T-helper 2 cell treated with Interferon-gamma antibody and Interleukin-4, amounts not matched to agents 5 μg/mL and 100 μg/mL, for 36 hours (primary cell): ENCODE results near the gene SLC3A2.

ENCODE experiments used
- DNase-seq: peaks from one replicate; pipeline ENCODE4 v3.0.0; 2021; ENCODE audit warnings: low spot score
- H3K27ac Mint-ChIP-seq: one replicate; pipeline ENCODE4 v1.8.0; 2021; ENCODE audit warnings: mild to moderate bottlenecking, mixed read lengths
- H3K27me3 Mint-ChIP-seq: one replicate; pipeline ENCODE4 v1.8.0; 2021; ENCODE audit warnings: low read depth, mixed read lengths
- H3K36me3 Mint-ChIP-seq: one replicate; pipeline ENCODE4 v1.8.0; 2021; ENCODE audit warnings: low read depth, mixed read lengths
- H3K4me1 Mint-ChIP-seq: one replicate; pipeline ENCODE4 v1.8.0; 2021; ENCODE audit warnings: low read depth, mixed read lengths
- H3K4me3 Mint-ChIP-seq: one replicate; pipeline ENCODE4 v1.8.0; 2022; ENCODE audit warnings: mild to moderate bottlenecking, moderate library complexity, mixed read lengths
- H3K9me3 Mint-ChIP-seq: one replicate; pipeline ENCODE4 v1.8.0; 2021; ENCODE audit warnings: mixed read lengths

The SLC3A2 gene

DNA sequence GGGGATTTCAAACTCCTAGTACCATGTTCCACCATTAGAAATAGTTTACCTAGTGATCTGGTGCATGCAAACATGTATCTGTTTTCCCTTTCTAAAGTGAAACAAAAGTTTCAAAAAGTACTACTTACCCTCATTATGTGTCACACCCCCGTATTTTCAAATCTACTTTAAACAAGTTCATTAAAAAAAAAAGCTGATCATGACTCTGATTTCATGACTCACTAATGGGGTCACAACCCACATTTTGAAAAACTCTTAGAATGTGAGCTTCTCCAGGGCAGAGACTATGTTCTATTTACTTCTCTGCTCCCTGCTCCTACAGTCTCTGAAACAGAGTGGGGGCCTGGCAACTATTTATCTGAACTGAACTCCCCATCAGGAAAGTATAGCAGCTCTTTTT is 22.2 kb downstream of the SLC3A2 start:
- H3K4me1 Mint-ChIP-seq, result peaks cover 17% of the 10 kb centered on the region
- peaks cover 30% of the 10 kb centered on the region for H3K27me3 Mint-ChIP-seq
- no peak overlapping the region for H3K27ac Mint-ChIP-seq
- no peaks in the 10 kb centered on the region for H3K9me3 Mint-ChIP-seq
- no peak for DNase-seq
- no peaks in the 10 kb centered on the region for H3K36me3 Mint-ChIP-seq
- H3K4me3 Mint-ChIP-seq, result no peak overlapping the region

- peaks cover 17% of the 10 kb centered on the region for H3K4me1 Mint-ChIP-seq
- H3K27me3 Mint-ChIP-seq, result peaks cover 29% of the 10 kb centered on the region
- no peaks in the 10 kb centered on the region for H3K36me3 Mint-ChIP-seq
- H3K4me3 Mint-ChIP-seq, result peak overlapping the region; percentile 30
- no peak overlapping the region for H3K27ac Mint-ChIP-seq
- no peaks in the 10 kb centered on the region for H3K9me3 Mint-ChIP-seq
- no peak for DNase-seq
Measured at GRCh38 chr11:62905296-62905695, 24.6 kb downstream of the SLC3A2 start.

DNA sequence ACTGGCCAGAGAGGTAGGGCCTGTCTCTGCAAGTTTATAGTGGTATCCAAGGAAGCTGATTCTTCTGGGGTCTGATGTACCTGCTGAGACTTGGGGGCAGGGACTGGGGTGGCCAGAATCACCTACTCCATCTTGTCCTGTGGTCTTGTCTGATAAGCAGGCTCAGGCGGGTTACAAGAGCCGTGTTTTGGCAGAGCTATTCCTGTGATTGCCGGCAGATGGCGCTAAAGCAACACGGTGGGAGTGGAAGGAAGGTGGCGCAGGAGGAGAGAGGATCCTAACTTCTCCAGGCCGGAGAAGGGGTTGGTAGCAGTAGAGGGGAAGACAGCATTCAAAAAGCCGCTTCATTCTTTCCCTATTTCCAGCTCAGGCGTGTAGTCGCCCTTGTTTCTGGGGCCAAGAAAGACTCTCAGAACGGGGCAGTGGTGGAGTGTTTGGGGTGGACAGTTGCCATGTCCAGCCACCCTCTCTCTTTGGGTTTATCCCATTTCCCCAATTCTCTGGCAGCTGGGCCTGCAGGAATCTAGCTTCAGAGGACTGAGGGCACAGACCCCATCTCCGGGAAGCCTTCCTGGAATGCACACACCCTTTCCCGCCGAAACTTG is 25.3 kb downstream of the SLC3A2 start:
- H3K27me3 Mint-ChIP-seq, result peaks cover 28% of the 10 kb centered on the region
- H3K9me3 Mint-ChIP-seq, result no peaks in the 10 kb centered on the region
- no peak overlapping the region for H3K27ac Mint-ChIP-seq
- DNase-seq, result peak; percentile 66
- H3K4me1 Mint-ChIP-seq, result peaks cover 17% of the 10 kb centered on the region
- H3K36me3 Mint-ChIP-seq, result no peaks in the 10 kb centered on the region
- H3K4me3 Mint-ChIP-seq, result no peak overlapping the region

- no peak for DNase-seq
- H3K27ac Mint-ChIP-seq, result no peak overlapping the region
- H3K4me3 Mint-ChIP-seq, result no peak overlapping the region
- H3K9me3 Mint-ChIP-seq, result no peaks in the 10 kb centered on the region
- no peaks in the 10 kb centered on the region for H3K36me3 Mint-ChIP-seq
- peaks cover 28% of the 10 kb centered on the region for H3K27me3 Mint-ChIP-seq
- peaks cover 13% of the 10 kb centered on the region for H3K4me1 Mint-ChIP-seq
Measured at GRCh38 chr11:62908468-62909072, 27.9 kb downstream of the SLC3A2 start.

DNA sequence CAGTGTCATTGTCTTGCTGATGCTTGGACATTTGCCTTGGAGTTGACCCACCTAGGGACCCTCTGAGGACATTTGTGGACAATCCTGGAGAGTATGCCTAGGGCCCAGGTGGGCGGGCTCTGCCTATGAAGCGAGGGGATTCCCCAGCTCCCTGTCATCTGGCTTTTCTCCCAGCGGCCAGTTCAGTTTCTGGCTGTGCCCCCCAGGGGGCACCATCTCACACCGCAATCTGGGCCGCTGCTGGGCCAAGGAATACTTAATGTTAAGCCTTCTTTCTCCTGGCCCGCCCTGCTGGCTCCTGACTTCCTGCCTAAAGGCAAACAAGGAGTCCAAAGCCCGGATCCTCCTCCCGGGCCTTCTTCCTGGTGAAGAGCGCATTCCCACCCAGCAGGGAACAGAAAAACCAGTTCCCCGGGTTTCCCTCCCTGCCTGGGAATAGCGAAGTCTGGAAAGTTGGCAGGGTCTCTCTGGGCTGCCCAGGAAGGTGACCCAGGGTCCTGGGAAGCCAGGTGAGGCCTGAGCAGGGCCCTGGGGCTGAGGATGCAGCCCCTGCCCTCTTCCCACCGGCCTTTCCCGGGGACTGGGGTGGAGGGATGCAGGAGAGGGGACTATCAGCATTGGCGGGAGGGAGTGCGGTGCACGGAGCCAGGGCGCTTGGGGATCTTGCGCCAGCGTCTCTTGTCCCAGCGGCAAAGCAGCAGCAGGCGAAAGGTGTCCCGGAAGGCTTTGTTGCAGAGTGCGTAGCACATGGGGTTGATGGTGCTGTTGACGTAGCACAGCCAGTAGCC is 28.6 kb downstream of the SLC3A2 start:
- no peak for DNase-seq
- no peaks in the 10 kb centered on the region for H3K36me3 Mint-ChIP-seq
- H3K27me3 Mint-ChIP-seq, result peaks cover 28% of the 10 kb centered on the region
- peaks cover 13% of the 10 kb centered on the region for H3K4me1 Mint-ChIP-seq
- no peak overlapping the region for H3K27ac Mint-ChIP-seq
- no peaks in the 10 kb centered on the region for H3K9me3 Mint-ChIP-seq
- no peak overlapping the region for H3K4me3 Mint-ChIP-seq

DNA sequence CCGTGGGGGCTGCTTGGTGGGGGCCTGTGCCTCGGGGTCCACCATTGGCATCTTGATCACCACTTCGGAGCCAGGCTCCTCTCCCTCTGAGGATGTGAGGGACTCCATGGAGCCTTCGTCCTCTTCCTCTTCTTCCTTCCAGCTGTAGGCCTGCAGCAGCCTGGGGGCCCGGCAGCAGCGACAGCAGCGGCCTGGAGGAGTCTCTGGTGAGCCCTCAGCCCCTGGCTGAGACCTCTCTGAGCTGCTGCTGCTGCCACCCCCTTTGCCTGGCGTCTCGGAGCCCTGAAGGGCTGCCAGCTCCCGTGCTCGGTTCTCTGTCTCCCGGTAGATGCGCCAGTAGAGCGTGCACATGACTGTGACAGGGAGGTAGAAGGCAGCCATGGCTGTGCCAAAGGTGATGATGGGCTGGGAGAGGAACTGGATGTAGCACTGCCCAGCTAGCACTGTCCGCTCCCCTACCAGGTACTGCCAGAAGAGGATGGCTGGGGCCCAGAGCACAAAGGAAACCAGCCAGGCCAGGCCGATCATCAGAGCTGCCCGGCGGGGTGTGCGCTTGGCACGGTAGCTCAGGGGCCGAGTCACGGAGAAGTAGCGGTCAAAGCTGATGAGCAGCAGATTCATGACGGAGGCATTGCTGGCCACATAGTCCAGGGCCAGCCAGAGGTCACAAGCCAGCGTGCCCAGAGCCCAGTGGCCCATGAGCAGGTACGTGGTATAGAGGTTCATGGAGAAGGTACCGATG is 29.6 kb downstream of the SLC3A2 start:
- Mint-ChIP-seq H3K9me3 (no peaks in the 10 kb centered on the region), H3K27ac (no peak overlapping the region), H3K27me3 (peaks cover 25% of the 10 kb centered on the region), H3K36me3 (no peaks in the 10 kb centered on the region), H3K4me3 (no peak overlapping the region), H3K4me1 (peaks cover 11% of the 10 kb centered on the region)
- DNase-seq, result no peak

DNA sequence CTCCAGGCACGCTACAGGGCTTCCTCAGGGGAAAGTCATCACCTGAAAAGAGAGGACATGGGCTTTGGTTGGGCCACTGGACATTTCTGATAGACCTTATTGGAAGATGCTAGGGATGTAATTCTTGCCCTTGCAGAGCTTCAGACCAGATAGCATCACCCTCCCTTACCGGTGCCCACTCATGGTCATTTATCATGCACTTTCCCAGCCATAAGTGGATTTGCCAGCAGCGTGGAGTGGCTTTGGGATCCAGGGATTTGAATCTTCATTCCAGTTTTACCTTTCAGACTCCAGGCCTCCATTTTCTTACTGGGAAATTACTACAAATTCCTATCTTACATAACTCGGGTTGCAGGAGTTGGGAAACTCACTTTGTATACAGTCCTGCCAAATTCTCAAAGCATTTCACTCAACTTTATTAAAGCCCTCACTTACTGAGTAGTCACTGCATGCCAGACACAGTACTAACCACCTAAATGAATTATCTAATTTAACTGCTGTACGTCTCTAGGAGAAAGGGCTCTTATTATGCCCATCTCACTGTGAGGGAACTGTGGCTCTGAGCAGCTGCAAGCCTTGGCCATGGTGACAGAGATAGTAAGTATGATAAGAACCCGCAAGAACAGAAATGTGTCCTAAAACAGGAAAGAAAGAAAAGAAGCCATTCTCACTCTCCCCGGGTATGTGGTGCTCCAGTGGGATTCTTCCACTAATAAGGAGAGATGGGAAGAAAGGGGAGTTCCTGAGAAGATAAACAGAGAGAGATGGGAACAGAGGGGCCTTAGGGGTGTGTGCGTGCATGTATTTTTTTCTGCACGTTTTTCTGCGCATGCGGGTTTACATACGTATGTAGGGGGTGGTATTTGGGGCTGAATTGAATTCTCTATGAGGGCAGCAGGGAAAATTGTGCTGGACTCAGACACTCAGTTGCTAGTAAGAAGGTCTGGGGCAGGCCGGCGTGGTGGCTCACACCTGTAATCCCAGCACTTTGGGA is 30.7 kb downstream of the SLC3A2 start:
- Mint-ChIP-seq H3K27me3 (peaks cover 22% of the 10 kb centered on the region), H3K36me3 (no peaks in the 10 kb centered on the region), H3K27ac (no peak overlapping the region), H3K9me3 (no peaks in the 10 kb centered on the region), H3K4me1 (peaks cover 6% of the 10 kb centered on the region), H3K4me3 (no peak overlapping the region)
- DNase-seq, result no peak

DNA sequence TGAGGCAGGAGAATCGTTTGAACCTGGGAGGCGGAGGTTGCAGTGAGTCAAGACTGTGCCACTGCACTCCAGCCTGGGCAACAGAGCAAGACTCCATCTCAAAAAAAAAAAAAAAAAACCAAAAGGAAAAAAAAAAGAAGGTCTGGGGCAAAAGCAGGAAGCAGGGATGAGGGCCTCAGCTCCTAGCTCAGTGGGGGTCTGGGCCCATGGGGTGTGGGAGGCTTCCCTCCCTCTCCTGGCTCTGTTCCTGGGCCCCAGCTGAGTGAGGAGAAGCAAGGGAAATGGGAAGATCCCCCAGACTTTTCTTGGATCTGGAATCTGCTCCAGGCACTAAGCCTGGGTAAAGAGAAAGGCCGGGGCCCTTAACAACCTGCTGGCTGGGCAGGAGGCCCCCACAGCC is 31.6 kb downstream of the SLC3A2 start:
- DNase-seq, result no peak
- Mint-ChIP-seq H3K27ac (no peak overlapping the region), H3K9me3 (no peaks in the 10 kb centered on the region), H3K36me3 (no peaks in the 10 kb centered on the region), H3K27me3 (peaks cover 17% of the 10 kb centered on the region), H3K4me3 (no peak overlapping the region), H3K4me1 (peaks cover 6% of the 10 kb centered on the region)

DNA sequence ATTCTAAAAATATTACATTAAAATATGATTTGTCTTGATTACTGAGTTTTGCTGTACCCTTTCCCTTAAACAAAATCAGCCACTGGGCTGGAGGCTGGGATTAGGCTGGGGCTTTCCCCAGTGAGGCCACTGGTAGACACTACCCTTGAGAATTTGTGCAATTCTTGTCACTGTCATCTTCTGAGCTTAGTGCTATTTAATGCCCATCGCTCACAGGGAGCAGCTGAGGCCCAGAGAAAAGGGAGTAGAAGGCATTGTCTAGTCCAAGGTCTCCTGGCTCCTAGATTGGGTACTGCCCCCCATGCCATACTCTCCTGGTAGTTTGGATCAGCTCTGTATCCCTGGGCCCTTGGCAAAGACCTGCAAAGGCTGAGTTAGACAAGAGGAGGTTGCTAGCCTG is 33.7 kb downstream of the SLC3A2 start:
- DNase-seq, result no peak
- no peaks in the 10 kb centered on the region for H3K9me3 Mint-ChIP-seq
- H3K27me3 Mint-ChIP-seq, result peaks cover 15% of the 10 kb centered on the region

GRCh38 chr11:62917906-62918502 is 37.3 kb downstream of the SLC3A2 start:
- Mint-ChIP-seq H3K27ac (no peak overlapping the region), H3K9me3 (no peaks in the 10 kb centered on the region), H3K27me3 (peaks cover 31% of the 10 kb centered on the region), H3K4me3 (no peak overlapping the region), H3K36me3 (no peaks in the 10 kb centered on the region), H3K4me1 (peaks cover 2% of the 10 kb centered on the region)
- DNase-seq, result no peak

More for the DNA sequence above, 33.7 kb downstream of the SLC3A2 start:
- H3K36me3 Mint-ChIP-seq, result no peaks in the 10 kb centered on the region
- H3K27ac Mint-ChIP-seq, result no peak overlapping the region
- H3K4me3 Mint-ChIP-seq, result no peak overlapping the region
- peaks cover 6% of the 10 kb centered on the region for H3K4me1 Mint-ChIP-seq

DNA sequence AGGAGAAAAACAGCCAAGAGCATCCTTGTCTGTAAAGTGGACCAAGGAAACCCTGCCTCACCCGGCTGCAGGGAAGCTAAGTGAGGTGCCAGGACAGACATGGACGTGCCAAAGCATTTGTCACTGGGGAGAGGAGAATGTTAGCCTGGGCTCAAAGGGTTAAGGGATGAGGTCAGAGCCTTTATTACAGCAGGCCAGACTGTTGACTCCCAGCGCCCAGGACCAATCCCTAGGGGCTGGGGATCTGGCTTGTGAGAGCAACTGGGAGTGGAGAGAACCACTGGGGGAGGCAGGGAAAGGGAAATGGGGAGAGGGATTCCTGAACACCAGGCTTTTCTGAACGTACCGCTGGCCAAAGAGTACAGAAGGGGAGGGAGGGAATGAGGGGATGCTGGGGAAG is 37.8 kb downstream of the SLC3A2 start:
- Mint-ChIP-seq H3K9me3 (no peaks in the 10 kb centered on the region), H3K4me1 (peaks cover 2% of the 10 kb centered on the region), H3K36me3 (no peaks in the 10 kb centered on the region), H3K27me3 (peaks cover 36% of the 10 kb centered on the region), H3K4me3 (no peak overlapping the region), H3K27ac (no peak overlapping the region)
- no peak for DNase-seq

DNA sequence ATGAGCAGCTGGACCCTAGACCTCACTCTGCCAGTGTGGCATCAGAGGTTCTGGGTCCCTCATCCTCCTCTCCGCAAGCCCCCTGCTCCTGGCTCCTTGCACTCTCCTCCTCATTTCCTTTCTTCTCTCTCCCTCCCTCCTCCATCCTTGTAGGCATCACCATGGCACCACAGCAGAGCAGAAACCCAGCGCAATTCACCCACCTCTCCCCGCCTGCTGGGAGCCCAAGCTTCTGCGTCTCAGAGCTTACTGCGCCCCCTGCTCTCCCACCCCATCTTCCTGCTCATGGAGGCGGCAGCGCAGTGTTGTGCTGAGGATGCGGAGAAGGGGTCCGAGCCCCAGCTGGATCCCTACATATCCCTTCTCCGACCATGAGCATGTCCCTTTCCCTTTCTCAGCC is 38.8 kb downstream of the SLC3A2 start:
- peaks cover 44% of the 10 kb centered on the region for H3K27me3 Mint-ChIP-seq
- no peak overlapping the region for H3K4me3 Mint-ChIP-seq
- DNase-seq, result no peak
- no peak overlapping the region for H3K27ac Mint-ChIP-seq
- no peaks in the 10 kb centered on the region for H3K9me3 Mint-ChIP-seq
- peaks cover 2% of the 10 kb centered on the region for H3K4me1 Mint-ChIP-seq
- no peaks in the 10 kb centered on the region for H3K36me3 Mint-ChIP-seq
